Astrocyte of the spinal cord (primary cell): ENCODE data around the gene NPB.
A peak's percentile ranks its signal among the peaks of the same experiment; 100 is the strongest.

Source experiments
- DNase-seq: peaks from one replicate; pipeline ENCODE4 v3.0.0; 2011; ENCODE audit warnings: low read depth, low spot score
- H3K4me3 ChIP-seq: 2 replicates; pipeline ENCODE4 v1.5.1; 2011; ENCODE audit warnings: low read depth, mild to moderate bottlenecking, low read length, moderate library complexity
- in situ Hi-C: cut with HindIII; loops from 2 replicates; pipeline ENCODE4 v1.10.0; 2017; ENCODE audit warnings: low sequenced_read_pairs
- TF ChIP-seq, protein P1 (sequence below): IDR thresholded peaks from 2 replicates; pipeline ENCODE4 v1.5.1; 2012; ENCODE audit warnings: low read depth, mild to moderate bottlenecking, low read length, inconsistent platforms

Gene NPB

DNA sequence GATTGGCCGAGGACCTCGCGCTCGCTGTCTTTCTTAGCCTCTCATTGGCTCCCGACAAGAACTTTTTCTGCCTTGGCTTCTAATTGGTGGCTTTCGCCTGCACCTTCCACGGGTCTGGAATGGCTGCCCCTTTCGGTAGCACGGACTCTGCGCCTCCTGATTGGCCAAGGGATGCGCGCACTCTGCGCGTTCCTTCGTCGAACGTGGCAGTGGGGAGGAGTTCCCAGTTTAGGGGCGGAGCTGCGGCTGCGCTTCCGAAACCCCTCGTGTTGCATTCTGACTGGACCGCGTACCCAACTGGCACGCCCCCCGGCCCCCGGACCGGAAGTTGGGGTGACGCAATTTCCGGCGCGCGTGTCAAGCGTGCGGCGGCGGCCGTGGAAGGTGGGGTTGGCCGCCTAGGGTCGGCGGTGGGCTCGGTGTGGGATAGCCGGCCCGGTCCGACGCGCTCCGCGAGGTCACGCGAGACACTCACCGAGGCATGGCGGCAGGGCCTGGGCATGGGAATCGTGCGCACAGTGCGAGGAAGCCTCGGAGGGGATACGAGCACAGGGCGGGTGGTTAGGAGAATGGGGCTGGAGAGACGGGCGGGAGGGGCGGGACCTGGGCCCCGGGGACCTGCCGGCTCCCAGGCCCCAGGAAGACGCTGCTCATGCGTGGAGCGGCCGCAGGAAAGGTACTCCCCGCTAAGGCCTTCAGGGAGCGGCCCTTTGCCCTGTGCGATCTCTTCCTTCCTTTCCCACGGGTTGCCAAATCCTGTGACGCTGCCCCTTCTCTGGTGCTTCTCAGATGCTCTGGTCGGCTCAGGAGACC, 41.1 kb upstream of the NPB start:
- H3K4me3 ChIP-seq = peak overlapping the region; percentile 79
- TF ChIP-seq, protein P1, sequence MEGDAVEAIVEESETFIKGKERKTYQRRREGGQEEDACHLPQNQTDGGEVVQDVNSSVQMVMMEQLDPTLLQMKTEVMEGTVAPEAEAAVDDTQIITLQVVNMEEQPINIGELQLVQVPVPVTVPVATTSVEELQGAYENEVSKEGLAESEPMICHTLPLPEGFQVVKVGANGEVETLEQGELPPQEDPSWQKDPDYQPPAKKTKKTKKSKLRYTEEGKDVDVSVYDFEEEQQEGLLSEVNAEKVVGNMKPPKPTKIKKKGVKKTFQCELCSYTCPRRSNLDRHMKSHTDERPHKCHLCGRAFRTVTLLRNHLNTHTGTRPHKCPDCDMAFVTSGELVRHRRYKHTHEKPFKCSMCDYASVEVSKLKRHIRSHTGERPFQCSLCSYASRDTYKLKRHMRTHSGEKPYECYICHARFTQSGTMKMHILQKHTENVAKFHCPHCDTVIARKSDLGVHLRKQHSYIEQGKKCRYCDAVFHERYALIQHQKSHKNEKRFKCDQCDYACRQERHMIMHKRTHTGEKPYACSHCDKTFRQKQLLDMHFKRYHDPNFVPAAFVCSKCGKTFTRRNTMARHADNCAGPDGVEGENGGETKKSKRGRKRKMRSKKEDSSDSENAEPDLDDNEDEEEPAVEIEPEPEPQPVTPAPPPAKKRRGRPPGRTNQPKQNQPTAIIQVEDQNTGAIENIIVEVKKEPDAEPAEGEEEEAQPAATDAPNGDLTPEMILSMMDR = no peak
- in situ Hi-C loops = no loop called here
- peak; percentile 100 for DNase-seq

DNA sequence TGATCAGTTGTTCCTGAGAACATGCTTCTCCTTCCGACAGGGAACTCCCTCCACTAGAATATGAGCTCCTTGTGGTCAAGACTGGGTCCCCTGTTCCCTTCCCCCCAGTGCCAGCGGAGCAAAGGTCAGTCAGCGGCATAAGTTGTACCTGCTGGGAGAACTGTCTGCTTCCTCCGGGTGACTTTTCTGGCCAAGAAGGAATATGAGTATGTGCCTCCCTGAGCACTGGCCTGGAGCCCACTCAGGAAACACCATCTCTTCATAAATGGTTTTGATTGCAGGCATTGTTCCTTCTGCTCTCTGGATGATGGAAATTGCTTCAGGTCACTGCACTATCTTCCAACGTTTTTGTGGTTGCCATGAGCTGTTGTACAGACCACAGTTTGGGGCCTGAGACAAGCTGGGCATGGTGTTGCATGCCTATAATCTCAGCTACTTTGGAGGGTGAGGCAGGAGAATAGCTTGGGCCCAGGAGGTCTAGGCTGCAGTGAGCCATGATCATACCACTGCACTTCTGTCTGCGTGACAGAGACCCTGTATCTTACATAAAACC, 38.8 kb upstream of the NPB start:
- no peak overlapping the region for H3K4me3 ChIP-seq
- DNase-seq = no peak
- TF ChIP-seq, protein P1 = no peak
- in situ Hi-C loops = no loop called here

DNA sequence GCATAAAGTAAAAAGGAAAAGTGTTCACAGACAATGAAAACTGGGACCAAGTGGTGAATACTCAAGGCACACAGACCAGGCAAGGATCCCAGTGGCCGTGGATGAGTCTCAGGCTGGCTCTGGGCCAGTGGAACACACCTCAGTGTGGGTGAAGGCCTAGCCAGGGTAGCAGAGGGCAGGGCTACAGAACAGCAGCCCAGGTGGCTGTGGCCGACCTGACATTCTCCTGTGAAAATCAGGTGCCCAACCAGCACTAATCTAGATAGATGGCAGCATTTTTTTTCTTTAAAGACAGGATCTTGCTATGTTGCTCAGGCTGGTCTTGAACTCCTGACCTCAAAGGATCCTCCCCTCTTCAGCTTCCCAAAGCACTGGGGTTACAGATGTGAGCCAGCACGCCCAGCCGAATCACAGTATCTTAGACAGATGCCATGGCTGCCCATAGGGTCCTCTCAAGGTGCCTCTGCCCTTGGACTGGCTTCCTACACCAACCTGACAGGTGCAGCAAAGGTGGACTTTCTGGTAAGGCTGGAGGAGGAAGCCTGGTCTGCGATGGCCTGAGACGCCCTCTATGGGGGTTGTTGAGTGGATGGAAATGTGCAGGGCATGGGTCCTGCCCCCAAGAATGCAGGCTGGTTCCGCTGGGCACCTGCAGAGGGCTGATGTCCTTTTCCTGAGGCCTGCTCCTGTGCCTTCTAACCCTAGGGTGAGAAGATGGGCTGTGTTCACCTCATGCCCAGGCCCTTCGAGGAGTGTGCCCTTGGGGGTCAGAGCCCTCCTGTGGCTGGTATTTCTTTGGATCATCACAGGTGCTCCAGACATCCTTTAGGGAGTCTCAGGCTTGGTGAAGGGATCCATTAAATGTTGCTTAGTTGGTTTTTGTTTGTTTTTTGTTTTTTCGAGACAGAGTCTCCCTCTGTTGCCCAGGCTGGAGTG, 37.9 kb upstream of the NPB start:
- DNase-seq = no peak
- TF ChIP-seq, protein P1 = no peak
- no peak overlapping the region for H3K4me3 ChIP-seq
- in situ Hi-C loops = no loop called here

DNA sequence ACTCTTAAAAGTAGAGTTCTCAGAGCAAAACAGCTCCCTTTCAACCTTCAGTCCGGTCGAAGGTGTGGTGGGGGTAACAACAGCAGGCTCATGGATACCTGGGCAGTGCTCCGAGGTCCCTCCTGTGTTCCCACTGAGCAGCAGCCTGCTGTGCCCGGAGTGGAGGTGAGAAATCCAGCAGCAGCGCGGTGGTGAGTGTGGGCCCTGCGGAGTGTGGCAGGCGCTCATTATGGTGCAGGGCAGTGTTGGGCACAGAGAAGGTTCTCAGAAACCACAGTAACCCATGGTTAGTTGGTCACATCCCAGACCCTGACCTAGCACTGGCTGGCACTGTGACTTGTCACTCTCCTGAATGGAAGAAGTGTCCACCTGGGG, 36.7 kb upstream of the NPB start:
- no peak for DNase-seq
- TF ChIP-seq, protein P1 = no peak
- no peak overlapping the region for H3K4me3 ChIP-seq
- in situ Hi-C loops = no loop called here

DNA sequence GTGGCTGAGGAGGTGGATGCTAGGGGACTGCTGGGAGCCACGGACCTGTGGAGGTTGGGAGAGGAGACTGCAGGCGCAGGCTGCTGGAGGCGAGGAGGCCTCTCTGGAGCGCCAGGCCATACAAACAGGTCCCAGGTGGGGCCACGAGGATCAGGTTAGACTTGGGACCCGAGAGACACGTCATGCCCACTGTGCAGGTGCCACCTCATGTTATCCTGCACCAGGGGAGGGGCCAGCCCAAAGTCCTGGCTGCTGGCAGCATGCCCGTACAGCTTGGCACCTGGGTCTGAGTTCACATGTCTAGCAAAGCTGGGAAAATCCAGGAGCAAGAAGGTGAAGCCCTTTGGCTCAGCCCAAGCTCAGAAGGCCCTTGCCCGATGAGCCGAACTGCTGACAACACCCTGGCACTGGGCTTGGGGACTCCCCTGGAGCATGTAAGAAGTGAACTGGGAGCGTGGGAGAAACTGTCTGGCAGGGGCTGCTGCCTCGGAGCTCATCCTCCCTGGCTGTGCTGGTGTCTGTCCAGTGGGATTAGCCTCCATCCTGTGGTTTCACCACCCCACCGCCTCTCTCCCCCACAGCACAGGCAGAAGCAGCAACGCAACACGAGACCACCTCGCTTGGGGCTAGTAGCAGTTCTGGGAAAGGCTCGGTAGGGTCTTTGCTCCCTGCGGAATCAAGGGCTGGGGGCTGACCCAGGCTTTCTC, 36.2 kb upstream of the NPB start:
- in situ Hi-C loops = no loop called here
- DNase-seq = no peak
- TF ChIP-seq, protein P1 = no peak
- H3K4me3 ChIP-seq = no peak overlapping the region
